GM12878 (cell line): ENCODE measurements around the gene NPM1. TPM values are rescaled to one million over a fixed set of nuclear protein-coding genes. Genes with fewer than 3 reads are reported as not detected.
A peak's percentile ranks its signal among the peaks of the same experiment; 100 is the strongest.

Experiments used
- ATF7 ChIP-seq: fragments of 450-650 bp; IDR thresholded peaks from 2 replicates; pipeline ENCODE4 v1.6.1; 2016; ENCODE audit warnings: low read depth, mild to moderate bottlenecking
- CHD2 ChIP-seq: IDR thresholded peaks from 2 replicates; pipeline ENCODE4 v1.6.1; 2011; ENCODE audit warnings: low read depth, low read length, improper control_type of control experiment, borderline replicate concordance
- EZH2 ChIP-seq: IDR thresholded peaks from 2 replicates; pipeline ENCODE4 v1.6.1; 2012; ENCODE audit warnings: low read depth, mild to moderate bottlenecking, control low read depth, inconsistent platforms, low read length, borderline replicate concordance; ENCODE audit not compliant: control insufficient read depth
- IKZF1 ChIP-seq: fragments of 450-650 bp; conservative IDR thresholded peaks from 2 replicates; pipeline ENCODE4 v1.6.1; 2017; ENCODE audit warnings: antibody characterized with exemption, mild to moderate bottlenecking
- IRF4 ChIP-seq: IDR thresholded peaks from 2 replicates; pipeline ENCODE4 v1.6.1; 2011; ENCODE audit warnings: low read depth, low read length
- LARP7 ChIP-seq: fragments of 450-650 bp; IDR thresholded peaks from 2 replicates; pipeline ENCODE4 v1.6.1; 2017; ENCODE audit warnings: mild to moderate bottlenecking
- MXI1 ChIP-seq: fragments of 150-350 bp; IDR thresholded peaks from 2 replicates; pipeline ENCODE4 v1.6.1; 2011; ENCODE audit warnings: low read depth, mild to moderate bottlenecking, inconsistent platforms, low read length, improper control_type of control experiment
- NRF1 ChIP-seq: conservative IDR thresholded peaks from 2 replicates; pipeline ENCODE4 v1.6.1; 2011; ENCODE audit warnings: mild to moderate bottlenecking, low read depth, low read length, improper control_type of control experiment
- PAX8 ChIP-seq: fragments of 450-650 bp; IDR thresholded peaks from 2 replicates; pipeline ENCODE4 v1.6.1; 2017; ENCODE audit warnings: mild to moderate bottlenecking, moderate library complexity
- POLR2AphosphoS5 ChIP-seq: IDR thresholded peaks from 2 replicates; pipeline ENCODE4 v1.6.1; 2011; ENCODE audit warnings: mild to moderate bottlenecking, low read length, inconsistent platforms
- RAD21 ChIP-seq: IDR thresholded peaks from 2 replicates; pipeline ENCODE4 v1.6.1; 2011; ENCODE audit warnings: mild to moderate bottlenecking, low read depth, low read length, moderate library complexity; ENCODE audit not compliant: insufficient read depth
- REST ChIP-seq: IDR thresholded peaks from 2 replicates; pipeline ENCODE4 v1.6.1; 2012; ENCODE audit warnings: mild to moderate bottlenecking, low read depth, low read length
- TCF7 ChIP-seq: IDR thresholded peaks from 2 replicates; pipeline ENCODE4 v1.6.1; 2014; ENCODE audit warnings: antibody characterized with exemption, borderline replicate concordance
- YY1 ChIP-seq: IDR thresholded peaks from 2 replicates; pipeline ENCODE4 v1.6.1; 2011; ENCODE audit warnings: low read depth, mild to moderate bottlenecking, low read length
- polyA plus RNA-seq, 11 experiments: library from polyadenylated mRNA; depleted of rRNA in 4 of 11; unstranded in 6 of 11; stranded (reverse) in 5 of 11; fragments of >200 nt; fragmentation: Nextera tagmentation in 4 of 11; fragmentation: Illumina TruSeq in 1 of 11; extraction: Ambion mirVana in 4 of 11; extraction: Trizol in 1 of 11; gene quantifications; 1 replicate in 1 of 11; 2 replicates in 10 of 11; pipeline versions ENCODE4 v1.2.1 to v1.2.3, GENCODE V29; 2011 to 2016; ENCODE audit warnings: inconsistent platforms in 2 of 11, missing spikeins in 2 of 11, low read depth in 1 of 11
- total RNA-seq, 4 experiments: library from RNA; depleted of rRNA in 3 of 4; stranded (reverse); fragments of >200 nt in 3 of 4; fragmentation: Illumina TruSeq in 1 of 4; extraction: Trizol in 1 of 4; gene quantifications; 2 replicates each; pipeline versions ENCODE4 v1.2.1 to v1.2.3, GENCODE V29; 2013 to 2021
- TF ChIP-seq, protein P1 (sequence below), 3 experiments: IDR thresholded peaks in 2 of 3; conservative IDR thresholded peaks in 1 of 3; 2 replicates each; pipeline ENCODE4 v1.5.1; 2011; ENCODE audit warnings: low read depth in 3 of 3, low read length in 3 of 3, mild to moderate bottlenecking in 3 of 3, control low read depth in 2 of 3, moderate library complexity in 2 of 3, inconsistent platforms in 1 of 3, mixed read lengths in 1 of 3; ENCODE audit not compliant: control insufficient read depth in 2 of 3, insufficient read depth in 1 of 3; ENCODE audit errors: extremely low read depth in 1 of 3
- TF ChIP-seq, protein P2 (sequence below): fragments of 450-650 bp; IDR thresholded peaks from 2 replicates; pipeline ENCODE4 v1.6.1; 2014; ENCODE audit warnings: mild to moderate bottlenecking

The NPM1 gene
- total and polyA plus RNA-seq, 10 of the 15 experiments (the other 5 are each of a cell fraction or from before 2014, with no cell fraction given): 1,843 to 5,466 (median 2,866) TPM

DNA sequence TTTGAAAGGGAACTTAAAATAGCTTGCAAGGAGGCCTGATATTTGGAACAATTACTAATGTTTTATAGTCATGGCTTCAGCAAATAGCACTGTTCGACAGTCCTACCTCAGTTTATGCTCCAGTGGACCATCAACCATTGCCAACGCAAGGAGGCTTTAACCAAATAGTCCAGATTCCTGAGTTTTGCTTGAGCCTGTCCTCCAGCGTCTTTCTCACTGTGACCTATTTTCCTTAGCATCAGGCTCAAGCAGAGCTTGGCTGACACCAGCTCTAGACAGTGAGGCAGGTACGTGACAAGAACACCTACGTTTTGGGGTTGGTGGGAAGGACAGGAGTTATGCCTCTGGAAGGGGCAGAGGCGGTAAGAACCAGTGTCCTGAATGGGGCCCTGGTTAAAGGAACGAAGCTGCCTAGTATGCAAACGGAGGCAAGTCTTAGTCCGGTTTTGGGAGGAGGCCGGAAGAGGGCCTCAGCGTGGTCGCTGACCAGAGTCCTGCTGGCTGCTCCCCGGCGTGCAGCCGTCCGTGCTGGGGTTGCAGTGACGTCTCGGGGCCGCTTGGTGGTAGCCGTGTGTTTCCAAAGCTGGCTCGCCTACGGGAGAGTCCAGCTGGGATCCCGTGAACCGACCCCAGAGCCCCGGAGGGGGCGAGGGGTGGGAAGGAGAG is 30.8 kb downstream of the NPM1 start (continued):
- TF ChIP-seq, protein P1, sequence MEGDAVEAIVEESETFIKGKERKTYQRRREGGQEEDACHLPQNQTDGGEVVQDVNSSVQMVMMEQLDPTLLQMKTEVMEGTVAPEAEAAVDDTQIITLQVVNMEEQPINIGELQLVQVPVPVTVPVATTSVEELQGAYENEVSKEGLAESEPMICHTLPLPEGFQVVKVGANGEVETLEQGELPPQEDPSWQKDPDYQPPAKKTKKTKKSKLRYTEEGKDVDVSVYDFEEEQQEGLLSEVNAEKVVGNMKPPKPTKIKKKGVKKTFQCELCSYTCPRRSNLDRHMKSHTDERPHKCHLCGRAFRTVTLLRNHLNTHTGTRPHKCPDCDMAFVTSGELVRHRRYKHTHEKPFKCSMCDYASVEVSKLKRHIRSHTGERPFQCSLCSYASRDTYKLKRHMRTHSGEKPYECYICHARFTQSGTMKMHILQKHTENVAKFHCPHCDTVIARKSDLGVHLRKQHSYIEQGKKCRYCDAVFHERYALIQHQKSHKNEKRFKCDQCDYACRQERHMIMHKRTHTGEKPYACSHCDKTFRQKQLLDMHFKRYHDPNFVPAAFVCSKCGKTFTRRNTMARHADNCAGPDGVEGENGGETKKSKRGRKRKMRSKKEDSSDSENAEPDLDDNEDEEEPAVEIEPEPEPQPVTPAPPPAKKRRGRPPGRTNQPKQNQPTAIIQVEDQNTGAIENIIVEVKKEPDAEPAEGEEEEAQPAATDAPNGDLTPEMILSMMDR (IDR thresholded peaks at IDR 0.05 in 2 of 3, conservative IDR thresholded peaks at IDR 0.05 in 1 of 3; ENCODE audit: control insufficient read depth in 2 of 3, extremely low read depth in 1 of 3, insufficient read depth in 1 of 3, low read depth in 3 of 3, low read length in 3 of 3): peak; percentile 87 to 98 (median 89)
- TF ChIP-seq TCF7 (no peak), IKZF1 (0 out of 2 replicates have a peak, but pooled peaks have one; percentile 34), RAD21 (peak; percentile 80), IRF4 (no peak), ATF7 (no peak), YY1 (0 out of 2 replicates have a peak, but pooled peaks have one; percentile 17), EZH2 (no peak), REST (peak; percentile 87), MXI1 (peak; percentile 64; the same call in 1 of the 2 replicates), LARP7 (peak; percentile 28; the same call in 1 of the 2 replicates), NRF1 (no peak), PAX8 (no peak), POLR2AphosphoS5 (no peak), CHD2 (0 out of 2 replicates have a peak, but pooled peaks have one; percentile 27)
- TF ChIP-seq, protein P2, sequence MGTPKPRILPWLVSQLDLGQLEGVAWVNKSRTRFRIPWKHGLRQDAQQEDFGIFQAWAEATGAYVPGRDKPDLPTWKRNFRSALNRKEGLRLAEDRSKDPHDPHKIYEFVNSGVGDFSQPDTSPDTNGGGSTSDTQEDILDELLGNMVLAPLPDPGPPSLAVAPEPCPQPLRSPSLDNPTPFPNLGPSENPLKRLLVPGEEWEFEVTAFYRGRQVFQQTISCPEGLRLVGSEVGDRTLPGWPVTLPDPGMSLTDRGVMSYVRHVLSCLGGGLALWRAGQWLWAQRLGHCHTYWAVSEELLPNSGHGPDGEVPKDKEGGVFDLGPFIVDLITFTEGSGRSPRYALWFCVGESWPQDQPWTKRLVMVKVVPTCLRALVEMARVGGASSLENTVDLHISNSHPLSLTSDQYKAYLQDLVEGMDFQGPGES: no peak
